HepG2 (cell line): ENCODE results near the gene PIGV. TPM values are rescaled to one million over a fixed set of nuclear protein-coding genes. Genes with fewer than 3 reads are reported as not detected.

ENCODE experiments used
- BORCS8-MEF2B ChIP-seq: sonication (generic); formaldehyde crosslinking; IDR thresholded peaks from 2 replicates; pipeline ENCODE4 v1.8.0; 2022; ENCODE audit warnings: mild to moderate bottlenecking, missing genetic modification reagents
- CCDC6 ChIP-seq: sonication (generic); formaldehyde crosslinking; IDR thresholded peaks from 2 replicates; pipeline ENCODE4 v1.8.1; 2022; ENCODE audit warnings: mild to moderate bottlenecking, missing genetic modification reagents, moderate library complexity
- CHD4 ChIP-seq: fragments of 200-600 bp; sonication (generic); IDR thresholded peaks from 2 replicates; pipeline ENCODE4 v1.7.0; 2017; ENCODE audit warnings: mild to moderate bottlenecking, low read length, borderline replicate concordance
- HNRNPH1 ChIP-seq: fragments of 200-400 bp; formaldehyde crosslinking; optimal IDR thresholded peaks from 2 replicates; pipeline ENCODE3; 2017; ENCODE audit warnings: mild to moderate bottlenecking, low read depth, low read length
- IRF2 ChIP-seq: IDR thresholded peaks from 2 replicates; pipeline ENCODE4 v1.6.1; 2018; ENCODE audit warnings: missing genetic modification reagents, missing compliant biosample characterization
- POGZ ChIP-seq: sonication (generic); formaldehyde crosslinking; IDR thresholded peaks from 2 replicates; pipeline ENCODE4 v1.4.0; 2020; ENCODE audit warnings: mild to moderate bottlenecking, missing genetic modification reagents
- PRMT3 ChIP-seq: sonication (generic); formaldehyde crosslinking; IDR thresholded peaks from 2 replicates; pipeline ENCODE4 v1.8.1; 2022; ENCODE audit warnings: low read depth, mild to moderate bottlenecking, moderate library complexity, missing genetic modification reagents, borderline replicate concordance
- SALL2 ChIP-seq: sonication (generic); formaldehyde crosslinking; IDR thresholded peaks from 2 replicates; pipeline ENCODE4 v1.8.1; 2023; ENCODE audit warnings: mild to moderate bottlenecking, missing genetic modification reagents, inconsistent platforms
- ZBTB39 ChIP-seq: sonication (generic); formaldehyde crosslinking; IDR thresholded peaks from 2 replicates; pipeline ENCODE4 v1.5.0; 2020; ENCODE audit warnings: missing genetic modification reagents
- ZMYM4 ChIP-seq: sonication (generic); formaldehyde crosslinking; IDR thresholded peaks from 2 replicates; pipeline ENCODE4 v1.8.1; 2023; ENCODE audit warnings: mild to moderate bottlenecking, missing genetic modification reagents
- ZNF143 ChIP-seq: sonication (generic); formaldehyde crosslinking; IDR thresholded peaks from 2 replicates; pipeline ENCODE4 v1.4.0; 2020; ENCODE audit warnings: missing genetic modification reagents
- ZNF44 ChIP-seq: sonication (generic); formaldehyde crosslinking; IDR thresholded peaks from 2 replicates; pipeline ENCODE4 v1.5.1; 2020; ENCODE audit warnings: mild to moderate bottlenecking, missing genetic modification reagents
- ZNF564 ChIP-seq: sonication (generic); formaldehyde crosslinking; IDR thresholded peaks from 2 replicates; pipeline ENCODE4 v1.8.1; 2023; ENCODE audit warnings: mild to moderate bottlenecking, missing genetic modification reagents
- ZNF652 ChIP-seq: IDR thresholded peaks from 2 replicates; pipeline ENCODE4 v1.6.1; 2016; ENCODE audit warnings: low read depth, borderline replicate concordance
- ZNF674 ChIP-seq: sonication (generic); formaldehyde crosslinking; IDR thresholded peaks from 2 replicates; pipeline ENCODE4 v1.5.0; 2020; ENCODE audit warnings: low read depth, mild to moderate bottlenecking, missing genetic modification reagents
- ZSCAN22 ChIP-seq: sonication (generic); formaldehyde crosslinking; IDR thresholded peaks from 2 replicates; pipeline ENCODE4 v1.4.0; 2020; ENCODE audit warnings: mild to moderate bottlenecking, missing genetic modification reagents
- polyA plus RNA-seq, 8 experiments: library from polyadenylated mRNA; depleted of rRNA in 3 of 8; stranded (reverse) in 7 of 8; unstranded in 1 of 8; fragments of >200 nt; fragmentation: Illumina TruSeq in 4 of 8; extraction: Trizol in 4 of 8; gene quantifications; 2 replicates each; pipeline versions ENCODE4 v1.2.1 to v1.2.3, GENCODE V29; 2011 to 2016; ENCODE audit warnings: low read depth in 4 of 8, missing spikeins in 1 of 8, mixed read lengths in 1 of 8; ENCODE audit not compliant: insufficient read depth in 1 of 8
- total RNA-seq, 5 experiments: library from RNA; depleted of rRNA; stranded (reverse); fragments of >200 nt; fragmentation: Illumina TruSeq; extraction: Trizol; gene quantifications; 2 replicates each; pipeline ENCODE4 v1.2.3, GENCODE V29; 2016; ENCODE audit warnings: low read depth in 1 of 5
- TF ChIP-seq, protein P1 (sequence below): sonication (generic); formaldehyde crosslinking; conservative IDR thresholded peaks from 2 replicates; pipeline ENCODE4 v1.4.0; 2020; ENCODE audit warnings: mild to moderate bottlenecking, missing genetic modification reagents, moderate library complexity
- TF ChIP-seq, protein P2 (sequence below): sonication (generic); formaldehyde crosslinking; IDR thresholded peaks from 2 replicates; pipeline ENCODE4 v1.4.0; 2020; ENCODE audit warnings: mild to moderate bottlenecking, low read depth, missing genetic modification reagents
- TF ChIP-seq, protein P3 (sequence below): IDR thresholded peaks from 2 replicates; pipeline ENCODE4 v1.6.1; 2018; ENCODE audit warnings: missing genetic modification reagents
- TF ChIP-seq, protein P4 (sequence below): IDR thresholded peaks from 2 replicates; pipeline ENCODE4 v1.6.1; 2016; ENCODE audit warnings: missing compliant biosample characterization, missing genetic modification reagents, borderline replicate concordance

PIGV gene
- total and polyA plus RNA-seq, 2 of the 13 experiments (the other 11 are each of a cell fraction or from before 2014, with no cell fraction given) = 13.5 to 22.7 TPM

- TF ChIP-seq, protein P1, sequence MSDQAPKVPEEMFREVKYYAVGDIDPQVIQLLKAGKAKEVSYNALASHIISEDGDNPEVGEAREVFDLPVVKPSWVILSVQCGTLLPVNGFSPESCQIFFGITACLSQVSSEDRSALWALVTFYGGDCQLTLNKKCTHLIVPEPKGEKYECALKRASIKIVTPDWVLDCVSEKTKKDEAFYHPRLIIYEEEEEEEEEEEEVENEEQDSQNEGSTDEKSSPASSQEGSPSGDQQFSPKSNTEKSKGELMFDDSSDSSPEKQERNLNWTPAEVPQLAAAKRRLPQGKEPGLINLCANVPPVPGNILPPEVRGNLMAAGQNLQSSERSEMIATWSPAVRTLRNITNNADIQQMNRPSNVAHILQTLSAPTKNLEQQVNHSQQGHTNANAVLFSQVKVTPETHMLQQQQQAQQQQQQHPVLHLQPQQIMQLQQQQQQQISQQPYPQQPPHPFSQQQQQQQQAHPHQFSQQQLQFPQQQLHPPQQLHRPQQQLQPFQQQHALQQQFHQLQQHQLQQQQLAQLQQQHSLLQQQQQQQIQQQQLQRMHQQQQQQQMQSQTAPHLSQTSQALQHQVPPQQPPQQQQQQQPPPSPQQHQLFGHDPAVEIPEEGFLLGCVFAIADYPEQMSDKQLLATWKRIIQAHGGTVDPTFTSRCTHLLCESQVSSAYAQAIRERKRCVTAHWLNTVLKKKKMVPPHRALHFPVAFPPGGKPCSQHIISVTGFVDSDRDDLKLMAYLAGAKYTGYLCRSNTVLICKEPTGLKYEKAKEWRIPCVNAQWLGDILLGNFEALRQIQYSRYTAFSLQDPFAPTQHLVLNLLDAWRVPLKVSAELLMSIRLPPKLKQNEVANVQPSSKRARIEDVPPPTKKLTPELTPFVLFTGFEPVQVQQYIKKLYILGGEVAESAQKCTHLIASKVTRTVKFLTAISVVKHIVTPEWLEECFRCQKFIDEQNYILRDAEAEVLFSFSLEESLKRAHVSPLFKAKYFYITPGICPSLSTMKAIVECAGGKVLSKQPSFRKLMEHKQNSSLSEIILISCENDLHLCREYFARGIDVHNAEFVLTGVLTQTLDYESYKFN (CRISPR knock-in tag) = peak; percentile 98
- peak; percentile 78; the same call in 1 of the 2 replicates for TF ChIP-seq ZMYM4
- TF ChIP-seq ZNF564 (CRISPR knock-in tag) = no peak
- TF ChIP-seq CCDC6 (CRISPR knock-in tag) = peak; percentile 73; the same call in 1 of the 2 replicates
- TF ChIP-seq, protein P2, sequence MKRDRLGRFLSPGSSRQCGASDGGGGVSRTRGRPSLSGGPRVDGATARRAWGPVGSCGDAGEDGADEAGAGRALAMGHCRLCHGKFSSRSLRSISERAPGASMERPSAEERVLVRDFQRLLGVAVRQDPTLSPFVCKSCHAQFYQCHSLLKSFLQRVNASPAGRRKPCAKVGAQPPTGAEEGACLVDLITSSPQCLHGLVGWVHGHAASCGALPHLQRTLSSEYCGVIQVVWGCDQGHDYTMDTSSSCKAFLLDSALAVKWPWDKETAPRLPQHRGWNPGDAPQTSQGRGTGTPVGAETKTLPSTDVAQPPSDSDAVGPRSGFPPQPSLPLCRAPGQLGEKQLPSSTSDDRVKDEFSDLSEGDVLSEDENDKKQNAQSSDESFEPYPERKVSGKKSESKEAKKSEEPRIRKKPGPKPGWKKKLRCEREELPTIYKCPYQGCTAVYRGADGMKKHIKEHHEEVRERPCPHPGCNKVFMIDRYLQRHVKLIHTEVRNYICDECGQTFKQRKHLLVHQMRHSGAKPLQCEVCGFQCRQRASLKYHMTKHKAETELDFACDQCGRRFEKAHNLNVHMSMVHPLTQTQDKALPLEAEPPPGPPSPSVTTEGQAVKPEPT (CRISPR knock-in tag) = no peak
- no peak for TF ChIP-seq ZNF44 (CRISPR knock-in tag)
- no peak for TF ChIP-seq HNRNPH1
- no peak for TF ChIP-seq ZBTB39
- TF ChIP-seq, protein P3, sequence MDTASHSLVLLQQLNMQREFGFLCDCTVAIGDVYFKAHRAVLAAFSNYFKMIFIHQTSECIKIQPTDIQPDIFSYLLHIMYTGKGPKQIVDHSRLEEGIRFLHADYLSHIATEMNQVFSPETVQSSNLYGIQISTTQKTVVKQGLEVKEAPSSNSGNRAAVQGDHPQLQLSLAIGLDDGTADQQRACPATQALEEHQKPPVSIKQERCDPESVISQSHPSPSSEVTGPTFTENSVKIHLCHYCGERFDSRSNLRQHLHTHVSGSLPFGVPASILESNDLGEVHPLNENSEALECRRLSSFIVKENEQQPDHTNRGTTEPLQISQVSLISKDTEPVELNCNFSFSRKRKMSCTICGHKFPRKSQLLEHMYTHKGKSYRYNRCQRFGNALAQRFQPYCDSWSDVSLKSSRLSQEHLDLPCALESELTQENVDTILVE = no peak
- TF ChIP-seq ZSCAN22 = no peak
- TF ChIP-seq SALL2 (CRISPR knock-in tag) = 0 out of 2 replicates have a peak, but pooled peaks have one; percentile 22
- TF ChIP-seq PRMT3 (CRISPR knock-in tag) = no peak
- no peak for TF ChIP-seq ZNF674 (CRISPR knock-in tag)
- no peak for TF ChIP-seq ZNF652 (CRISPR knock-in tag)
- peak; percentile 68 for TF ChIP-seq IRF2 (CRISPR knock-in tag)
- TF ChIP-seq, protein P4, sequence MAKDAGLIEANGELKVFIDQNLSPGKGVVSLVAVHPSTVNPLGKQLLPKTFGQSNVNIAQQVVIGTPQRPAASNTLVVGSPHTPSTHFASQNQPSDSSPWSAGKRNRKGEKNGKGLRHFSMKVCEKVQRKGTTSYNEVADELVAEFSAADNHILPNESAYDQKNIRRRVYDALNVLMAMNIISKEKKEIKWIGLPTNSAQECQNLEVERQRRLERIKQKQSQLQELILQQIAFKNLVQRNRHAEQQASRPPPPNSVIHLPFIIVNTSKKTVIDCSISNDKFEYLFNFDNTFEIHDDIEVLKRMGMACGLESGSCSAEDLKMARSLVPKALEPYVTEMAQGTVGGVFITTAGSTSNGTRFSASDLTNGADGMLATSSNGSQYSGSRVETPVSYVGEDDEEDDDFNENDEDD = no peak
- TF ChIP-seq BORCS8-MEF2B = no peak; the same call in 1 of the 2 replicates
- no peak for TF ChIP-seq ZNF143 (CRISPR knock-in tag)
- TF ChIP-seq CHD4 = no peak
- TF ChIP-seq POGZ (CRISPR knock-in tag) = peak; percentile 78
Observed at GRCh38 chr1:26784023-26784871, 3.5 kb upstream of the PIGV start (continued).
